KOPT-K1 (cell line): ENCODE results near the gene ETHE1.
A peak's percentile ranks its signal among the peaks of the same experiment; 100 is the strongest.
"Not testable (repeated sequence)": the region's sequence is repeated elsewhere in the genome, so short reads cannot be mapped to it uniquely, and the experiment has no call there.

Experiments used
- H3K27ac ChIP-seq: fragments of 200-600 bp; sonication (generic); 2 replicates; pipeline ENCODE4 v1.5.1; 2016; ENCODE audit warnings: antibody characterized with exemption, mild to moderate bottlenecking, low read depth, low read length; ENCODE audit not compliant: poor library complexity, severe bottlenecking
- H3K36me3 ChIP-seq: fragments of 200-600 bp; sonication (generic); 2 replicates; pipeline ENCODE4 v1.5.1; 2017; ENCODE audit warnings: antibody characterized with exemption, mild to moderate bottlenecking, low read length, moderate library complexity; ENCODE audit not compliant: insufficient read depth
- H3K9me3 ChIP-seq: fragments of 200-600 bp; sonication (generic); 2 replicates; pipeline ENCODE4 v1.5.1; 2017; ENCODE audit warnings: antibody characterized with exemption, low read length, mild to moderate bottlenecking; ENCODE audit not compliant: insufficient read depth, poor library complexity, severe bottlenecking

The ETHE1 gene

DNA sequence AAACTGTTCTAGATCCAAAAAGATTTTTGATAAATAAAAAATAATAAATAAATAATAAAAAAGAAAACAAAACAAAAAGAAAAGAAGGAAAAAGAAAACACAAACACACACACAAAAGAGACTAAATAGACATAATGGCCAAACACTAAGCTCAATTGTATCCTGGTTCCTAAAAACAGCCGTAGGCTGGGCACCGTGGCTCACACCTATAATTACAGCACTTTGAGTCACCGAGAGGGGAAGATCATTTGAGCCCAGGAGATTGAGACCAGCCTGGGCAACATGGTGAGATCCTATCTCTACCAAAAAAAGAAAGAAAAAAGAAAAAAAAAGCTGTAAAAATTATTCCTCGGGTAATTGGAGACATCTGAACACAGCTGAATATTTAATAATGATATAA is 8.9 kb downstream of the ETHE1 start:
- Histone ChIP-seq H3K27ac (no peak overlapping the region), H3K36me3 (no peaks in the 10 kb centered on the region), H3K9me3 (no peaks in the 10 kb centered on the region)

DNA sequence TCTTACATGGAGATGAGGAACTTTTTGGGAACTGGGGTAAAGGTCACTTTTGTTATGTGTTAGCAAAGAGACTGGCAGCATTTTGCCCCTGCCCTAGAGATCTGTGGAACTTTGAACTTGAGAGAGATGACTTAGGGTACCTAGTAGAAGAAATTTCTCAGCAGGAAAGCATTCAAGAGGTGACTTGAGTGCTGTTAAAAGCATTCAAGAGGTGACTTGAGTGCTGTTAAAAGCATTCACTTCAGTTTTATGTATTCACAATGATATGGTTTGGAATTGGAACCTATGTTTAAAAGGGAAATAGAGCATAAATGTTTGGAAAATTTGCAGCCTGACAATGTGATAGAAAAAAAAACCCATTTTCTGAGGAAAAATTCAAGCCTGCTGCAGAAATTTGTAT is 14.6 kb downstream of the ETHE1 start:
- not testable (repeated sequence) for H3K36me3 ChIP-seq, H3K27ac ChIP-seq, H3K9me3 ChIP-seq

DNA sequence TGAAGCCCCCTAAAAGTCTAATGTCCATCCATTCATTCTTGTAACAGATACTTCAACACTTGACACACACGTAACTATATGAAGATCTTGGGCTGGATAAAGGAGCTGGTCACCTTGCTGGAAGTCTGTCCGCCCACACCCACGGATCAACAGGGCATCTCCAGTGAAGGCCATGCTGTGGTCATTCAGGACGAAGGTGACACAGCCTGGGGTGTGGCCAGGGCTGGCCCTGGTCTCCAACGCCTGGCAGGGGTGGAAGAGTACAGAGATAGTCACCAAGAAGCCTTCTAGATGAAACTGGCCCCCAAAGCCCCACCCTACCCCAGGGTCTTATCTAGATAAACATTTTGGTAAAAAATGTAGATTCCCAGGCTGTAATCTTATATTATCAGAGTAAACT is 15.7 kb downstream of the ETHE1 start:
- Histone ChIP-seq H3K9me3 (no peaks in the 10 kb centered on the region), H3K36me3 (peaks cover 10% of the 10 kb centered on the region; the same call in 1 of the 2 replicates), H3K27ac (no peak overlapping the region)

DNA sequence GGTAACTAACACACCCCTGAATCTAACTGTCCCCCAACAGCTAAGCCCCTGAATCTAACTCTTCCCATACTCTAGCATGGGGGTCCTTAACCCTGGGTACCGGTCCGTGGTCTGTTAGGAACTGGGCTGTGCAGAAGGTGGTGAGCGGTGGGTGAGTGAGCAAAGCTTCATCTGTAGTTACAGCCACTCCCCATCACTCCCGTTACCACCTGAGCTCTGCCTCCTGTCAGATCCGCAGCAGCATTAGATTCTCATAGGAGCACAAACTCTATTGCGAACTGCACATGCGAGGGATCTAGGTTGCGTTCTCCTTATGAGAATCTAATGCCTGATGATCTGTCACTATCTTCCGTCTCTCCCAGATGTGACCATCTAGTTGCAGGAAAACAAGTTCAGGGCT is 16.3 kb downstream of the ETHE1 start:
- H3K27ac ChIP-seq = no peak overlapping the region
- H3K36me3 ChIP-seq = peaks cover 10% of the 10 kb centered on the region; the same call in 1 of the 2 replicates

DNA sequence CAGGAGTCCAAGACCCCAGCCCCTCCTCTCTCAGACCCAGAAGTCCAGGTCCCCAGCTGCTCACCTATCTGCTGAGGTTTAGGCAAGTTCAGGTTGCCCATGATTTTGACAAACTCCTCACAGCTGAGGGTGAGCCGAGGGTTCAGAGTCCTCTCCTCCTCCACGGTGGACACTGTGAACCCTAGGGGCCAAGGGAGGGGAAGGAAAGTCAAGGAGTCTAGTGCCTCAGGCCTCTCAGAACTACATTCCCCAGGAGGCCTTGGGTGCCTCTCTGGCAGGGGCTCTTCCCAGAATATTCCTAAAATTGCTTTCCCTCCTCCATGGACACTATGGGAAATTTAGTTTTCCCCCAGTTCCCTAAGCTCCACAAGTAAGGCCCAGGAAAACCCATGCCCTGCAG is 19.1 kb downstream of the ETHE1 start:
- Histone ChIP-seq H3K27ac (no peak overlapping the region), H3K9me3 (no peaks in the 10 kb centered on the region), H3K36me3 (peaks cover 10% of the 10 kb centered on the region; the same call in 1 of the 2 replicates)

More for the DNA sequence above, 16.3 kb downstream of the ETHE1 start:
- no peaks in the 10 kb centered on the region for H3K9me3 ChIP-seq

DNA sequence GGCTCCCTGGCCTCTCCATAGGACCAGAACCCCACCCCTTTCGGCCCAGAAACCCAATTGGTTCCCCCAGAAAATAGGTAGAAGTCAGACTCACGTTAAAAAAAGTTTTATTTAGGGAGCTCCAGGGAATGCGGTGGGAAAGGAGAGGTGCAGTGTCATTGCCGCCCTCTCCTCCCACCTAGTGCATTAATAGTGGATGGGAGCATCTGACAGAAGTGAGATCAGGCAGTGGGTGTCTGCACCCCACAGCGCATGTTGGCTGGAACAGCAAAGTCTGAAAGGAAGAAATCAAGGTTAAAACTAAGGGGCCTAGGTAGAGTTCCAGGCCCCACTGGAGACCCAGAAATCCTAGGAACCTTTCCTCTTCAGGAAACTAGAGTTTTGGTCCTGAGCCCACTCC is 20.4 kb downstream of the ETHE1 start:
- Histone ChIP-seq H3K36me3 (peaks cover 10% of the 10 kb centered on the region; the same call in 1 of the 2 replicates), H3K27ac (no peak overlapping the region), H3K9me3 (no peaks in the 10 kb centered on the region)

DNA sequence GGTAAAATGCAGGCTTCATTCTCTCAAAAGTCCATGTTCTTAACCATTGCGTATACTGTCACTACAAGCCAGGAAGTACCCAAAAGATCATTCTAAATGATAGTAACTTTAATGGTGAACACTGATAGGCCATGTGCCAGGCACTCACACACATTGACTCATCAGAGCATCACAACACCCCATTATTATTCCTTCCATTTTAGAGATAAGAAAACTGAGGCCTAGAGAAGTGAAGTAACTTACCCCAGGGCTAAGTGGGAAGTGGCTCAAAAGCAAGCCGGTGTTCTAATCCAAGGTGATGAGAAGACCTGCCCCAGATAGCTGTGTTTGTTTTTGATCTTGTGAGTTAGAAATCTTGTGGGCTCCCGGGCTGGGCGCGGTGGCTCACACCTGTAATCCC is 21.1 kb downstream of the ETHE1 start:
- Histone ChIP-seq H3K27ac (no peak overlapping the region), H3K36me3 (peaks cover 10% of the 10 kb centered on the region; the same call in 1 of the 2 replicates), H3K9me3 (no peaks in the 10 kb centered on the region)

DNA sequence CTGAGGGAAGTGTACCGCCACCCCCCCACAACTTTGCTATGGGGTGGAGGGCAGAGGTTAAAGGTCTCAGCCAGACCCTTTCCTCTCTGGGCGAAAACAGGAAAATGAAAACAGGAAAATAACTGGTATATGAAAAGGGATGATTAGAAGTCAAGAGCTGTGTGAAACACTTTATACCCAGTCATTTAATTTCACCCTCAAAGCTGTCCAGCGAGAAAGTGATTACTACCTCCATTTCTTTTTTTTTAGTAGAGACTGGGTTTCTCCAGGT is 21.9 kb downstream of the ETHE1 start:
- Histone ChIP-seq H3K9me3 (no peaks in the 10 kb centered on the region), H3K27ac (peak overlapping the region; percentile 57), H3K36me3 (peaks cover 5% of the 10 kb centered on the region; the same call in 1 of the 2 replicates)

DNA sequence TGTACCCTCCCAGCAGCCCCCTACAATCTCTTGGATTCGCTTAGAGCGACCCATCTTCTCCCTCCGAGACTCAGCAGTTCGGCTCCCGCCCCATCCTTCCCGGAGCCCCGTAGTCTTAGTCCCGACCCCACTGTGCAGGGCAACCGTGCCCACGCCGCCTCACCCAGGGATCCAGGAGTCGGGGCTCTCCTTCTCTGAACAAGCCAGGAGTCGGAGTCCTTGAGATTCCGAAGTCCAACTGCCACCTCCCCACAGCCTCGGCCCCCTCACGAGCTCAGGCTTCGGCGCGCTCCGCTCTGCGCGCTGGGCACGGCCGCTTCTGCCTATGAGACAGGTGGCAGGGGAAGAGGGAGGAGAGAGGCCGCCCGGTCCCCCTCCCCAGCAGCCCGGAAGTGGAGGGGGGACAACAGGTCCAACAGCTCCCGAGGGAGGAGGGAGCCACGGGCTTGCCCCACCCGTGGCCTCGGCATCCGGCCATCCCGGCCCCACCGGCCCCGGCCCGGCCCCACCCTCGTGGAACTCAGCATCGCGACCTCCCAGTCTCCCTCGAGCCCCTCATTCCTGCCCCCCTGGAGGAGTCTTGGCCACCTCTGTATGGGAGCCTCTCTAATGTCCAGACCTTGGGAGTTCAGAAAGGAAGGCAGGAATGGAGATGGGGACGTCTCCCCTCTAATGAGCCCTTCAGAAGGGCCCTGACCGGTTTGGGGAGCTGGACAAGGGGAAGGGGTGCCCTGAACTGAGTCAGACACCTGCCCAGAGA is 22.4 kb downstream of the ETHE1 start, which contains the start of gene PHLDB3:
PHLDB3 (minus strand) TSS at position 321 of the 760 bp plus-strand sequence. CDS start 628 bp downstream, outside the sequence.
- H3K27ac ChIP-seq = peak within 1 kb of the TSS; percentile 57

DNA sequence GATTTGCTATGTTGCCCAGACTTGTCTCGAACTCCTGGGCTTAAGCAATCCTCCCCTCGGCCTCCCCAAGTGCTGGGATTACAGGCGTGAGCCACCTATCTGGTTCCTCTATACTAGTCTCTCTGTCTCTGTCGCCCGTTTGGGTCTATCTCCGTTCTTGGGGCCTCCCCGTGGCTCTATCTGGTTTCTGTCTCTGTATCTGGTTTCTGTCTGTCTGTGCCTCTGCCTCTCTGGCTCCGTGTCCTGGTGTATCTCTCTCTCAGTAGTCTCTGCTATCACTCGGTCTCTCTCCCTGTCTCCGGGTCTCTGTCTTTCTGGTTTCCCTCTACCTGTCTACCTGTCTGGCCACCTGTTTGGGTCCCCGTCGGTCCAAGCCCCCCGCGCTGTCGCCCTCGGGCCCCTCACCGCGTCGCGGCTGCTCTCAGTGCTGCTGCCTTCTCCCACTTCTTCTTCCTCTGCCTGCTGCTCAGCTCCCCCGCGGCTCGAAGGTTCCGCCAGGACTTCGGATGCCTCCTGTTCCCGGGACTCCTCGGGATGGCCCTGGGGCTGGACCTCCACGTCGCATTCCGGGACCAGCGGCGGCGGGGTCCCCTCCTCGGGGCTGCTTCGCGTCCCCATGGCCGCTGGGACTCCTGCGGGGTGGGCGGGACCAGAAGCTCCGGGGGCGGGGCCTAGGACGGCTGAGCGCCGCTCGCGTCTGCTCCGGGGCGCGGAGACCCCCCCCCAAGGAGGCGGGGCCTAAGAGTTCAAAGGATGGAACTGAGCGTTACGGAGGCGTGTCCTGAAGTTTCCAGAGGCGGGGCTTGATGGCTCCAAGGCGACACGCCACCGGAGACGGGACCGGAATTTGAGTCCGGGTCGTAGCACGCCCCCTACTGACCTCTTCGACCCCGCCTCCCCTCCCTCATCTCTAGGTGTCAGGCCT is 23.2 kb downstream of the ETHE1 start:
- no peaks in the 10 kb centered on the region for H3K9me3 ChIP-seq
- H3K36me3 ChIP-seq = 0 out of 2 replicates have a peak, but pooled peaks cover 4% of the 10 kb centered on the region
- H3K27ac ChIP-seq = peak overlapping the region; percentile 57

More for the DNA sequence above, 22.4 kb downstream of the ETHE1 start, which contains the start of gene PHLDB3:
- Histone ChIP-seq H3K36me3 (0 out of 2 replicates have a peak, but pooled peaks cover 5% of the 10 kb centered on the region), H3K9me3 (no peaks in the 10 kb centered on the region)

DNA sequence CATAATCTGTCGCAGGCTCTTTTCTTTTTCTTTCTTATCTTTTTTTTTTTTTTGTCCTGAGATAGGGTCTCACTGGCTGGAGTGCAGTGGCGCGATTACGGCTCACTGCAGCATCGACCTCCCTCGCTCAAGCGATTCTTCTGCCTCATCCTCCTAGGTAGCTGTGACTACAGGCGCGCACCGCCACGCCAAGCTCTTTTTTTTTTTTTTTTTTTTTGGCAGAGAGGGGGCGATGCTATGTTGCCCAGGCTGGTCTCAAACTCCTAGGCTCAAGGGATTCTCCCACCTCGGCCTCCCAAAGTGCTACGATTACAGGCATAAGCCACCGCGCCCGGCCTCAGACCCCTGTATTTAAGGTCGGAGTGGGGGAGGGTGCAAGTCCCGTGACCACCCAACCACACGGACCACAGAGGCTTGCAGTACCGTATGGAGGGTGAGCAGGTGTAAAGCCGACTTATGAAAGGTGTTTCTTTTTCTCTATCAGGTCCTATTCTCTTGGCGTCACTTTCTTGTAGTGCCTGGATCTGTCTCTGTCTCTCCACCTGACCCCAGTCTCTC is 24.5 kb downstream of the ETHE1 start:
- Histone ChIP-seq H3K27ac (no peak overlapping the region), H3K9me3 (no peaks in the 10 kb centered on the region)

DNA sequence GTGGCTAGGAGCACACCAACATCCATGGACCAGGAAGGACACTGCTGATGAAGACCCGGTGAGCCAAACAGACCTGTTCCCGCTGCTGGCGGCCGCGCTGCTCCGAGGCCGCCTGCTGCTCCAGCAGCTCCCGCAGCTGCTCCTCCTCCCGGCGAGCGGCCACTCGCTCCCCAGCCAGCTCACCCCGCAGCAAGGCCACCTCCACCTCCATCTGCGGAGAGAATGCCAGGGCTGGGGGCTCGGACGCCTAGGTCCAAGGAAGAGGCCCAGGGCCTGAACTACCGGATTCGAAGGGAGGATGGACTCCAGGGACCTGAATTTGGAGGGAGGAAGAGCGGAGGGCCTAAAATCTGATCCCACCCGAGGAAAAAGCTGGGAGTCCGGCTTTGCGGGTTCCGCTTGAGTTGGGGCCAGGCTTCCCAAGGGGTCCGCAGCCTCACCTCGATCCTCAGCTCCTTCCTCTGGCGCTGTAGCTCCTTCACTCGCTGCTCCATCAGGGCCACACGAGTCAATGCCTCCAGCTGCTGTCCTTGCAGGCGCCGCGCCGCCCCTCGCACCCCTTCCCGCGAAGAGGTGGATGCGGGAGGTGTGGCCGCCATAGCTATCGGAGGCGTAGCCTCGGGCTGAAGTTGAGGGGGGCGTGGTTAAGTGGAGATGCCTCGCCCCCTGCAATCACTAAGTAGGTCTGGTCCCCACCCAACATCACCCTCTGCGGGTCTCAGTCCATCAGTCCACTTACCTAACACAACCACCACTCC is 25.2 kb downstream of the ETHE1 start:
- Histone ChIP-seq H3K9me3 (no peaks in the 10 kb centered on the region), H3K36me3 (no peaks in the 10 kb centered on the region), H3K27ac (no peak overlapping the region)

More for the DNA sequence above, 24.5 kb downstream of the ETHE1 start:
- no peaks in the 10 kb centered on the region for H3K36me3 ChIP-seq

DNA sequence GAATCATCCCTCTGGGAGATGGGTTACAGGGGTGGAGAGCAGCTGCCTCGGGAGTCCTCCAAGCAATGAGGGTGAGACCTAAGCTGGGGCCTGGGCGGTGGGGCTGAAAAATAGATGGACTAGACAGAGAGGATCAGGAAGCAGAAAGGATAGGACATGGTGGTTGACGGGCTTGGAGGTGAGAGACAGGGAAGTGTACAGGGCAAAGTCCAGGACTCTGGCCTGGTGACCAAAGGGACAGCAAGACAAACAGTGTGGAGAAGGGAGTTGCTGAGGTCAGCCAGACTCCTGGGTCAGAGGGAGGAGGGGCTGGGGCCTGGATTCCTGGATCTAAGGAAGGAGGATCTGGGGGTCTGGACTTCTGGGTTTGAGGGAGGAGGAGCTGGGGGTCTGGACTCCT is 28.0 kb downstream of the ETHE1 start:
- no peaks in the 10 kb centered on the region; the same call in 1 of the 2 replicates for H3K36me3 ChIP-seq
- H3K27ac ChIP-seq = no peak overlapping the region
- H3K9me3 ChIP-seq = no peaks in the 10 kb centered on the region

DNA sequence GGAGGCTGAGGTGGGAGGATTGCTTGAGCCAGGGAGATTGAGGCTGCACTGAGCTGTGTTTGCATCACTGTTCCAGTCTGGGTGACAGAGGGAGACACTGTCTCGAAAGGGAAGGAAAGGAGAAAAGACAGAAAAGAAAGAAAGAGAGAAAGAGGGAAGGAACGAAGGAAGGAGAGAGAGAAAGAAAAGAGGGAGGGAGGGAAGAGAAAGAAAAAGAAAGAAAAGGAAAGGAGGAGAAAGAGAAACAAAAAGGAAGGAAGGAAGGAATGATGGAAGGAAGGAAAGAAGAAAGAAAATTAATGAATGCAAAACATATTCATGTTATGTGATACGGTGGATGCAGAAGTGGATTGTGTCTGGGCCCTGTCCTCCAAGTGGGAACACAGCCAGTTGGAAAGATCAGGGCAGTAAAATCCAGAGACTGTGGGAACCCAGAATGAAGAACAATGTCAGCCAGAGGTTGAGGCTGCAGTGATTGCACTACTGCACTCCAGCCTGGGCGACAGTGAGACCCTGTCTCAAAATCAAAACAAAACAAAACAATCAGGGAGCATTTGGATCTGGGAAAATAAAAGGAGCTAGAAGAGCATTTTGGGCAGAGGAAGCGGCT is 28.7 kb downstream of the ETHE1 start:
- no peak overlapping the region for H3K27ac ChIP-seq
- H3K9me3 ChIP-seq = no peaks in the 10 kb centered on the region
- no peaks in the 10 kb centered on the region; the same call in 1 of the 2 replicates for H3K36me3 ChIP-seq
